ENCODE data around the gene NOVA1.

GRCh38 chr14:26486922-26487321, 110.9 kb downstream of the NOVA1 start:
- TF ChIP-seq CTCF (optimal IDR thresholded peaks at IDR 0.05 in 1 of 3, IDR thresholded peaks at IDR 0.05 in 1 of 3, conservative IDR thresholded peaks at IDR 0.05 in 1 of 3; ENCODE audit: extremely low read depth in 1 of 3, insufficient read depth in 2 of 3, low read length in 3 of 3) (no peak), EZH2 (IDR thresholded peaks at IDR 0.05; ENCODE audit: low read length) (no peak)

All from keratinocyte (primary cell).